Measurements from ENCODE around the gene ANTXR2.

DNA sequence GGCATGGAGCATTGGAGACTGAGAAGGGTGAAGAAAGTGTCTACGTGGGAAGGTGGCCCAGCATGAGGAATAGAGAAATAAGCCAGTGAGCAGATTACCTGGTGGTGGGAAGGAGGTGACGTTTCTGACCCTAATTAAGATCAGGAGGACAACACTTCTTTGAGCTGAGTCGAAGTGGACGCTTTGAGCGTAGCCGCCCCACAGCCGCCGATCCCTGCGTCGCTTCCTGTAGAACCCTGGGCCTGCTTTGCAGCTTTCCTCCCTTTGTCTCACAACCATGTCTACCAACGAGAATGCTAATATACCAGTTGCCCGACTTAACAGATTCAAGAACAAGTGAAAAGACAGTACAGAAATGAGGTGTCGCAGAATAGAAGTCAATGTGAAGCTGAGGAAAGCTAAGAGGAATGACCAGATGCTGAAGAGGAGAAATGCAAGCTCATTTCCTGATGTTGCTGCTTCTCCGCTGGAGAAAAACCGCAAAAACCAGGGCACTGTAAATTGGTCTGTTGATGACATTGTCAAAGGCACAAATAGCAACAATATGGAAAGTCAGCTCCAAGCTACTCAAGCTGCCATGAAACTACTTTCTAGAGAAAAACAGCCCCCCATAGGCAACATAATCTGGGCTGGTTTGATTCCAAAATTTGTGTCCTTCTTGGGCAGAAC is 6.4 kb upstream of the ANTXR2 start:
- TF ChIP-seq CTCF (conservative IDR thresholded peaks at IDR 0.05; ENCODE audit: low read depth, low read length) (no peak), EZH2 (IDR thresholded peaks at IDR 0.05; ENCODE audit: borderline replicate concordance, low read depth, low read length, poor library complexity, severe bottlenecking) (no peak)
